Fibroblast of skin of abdomen (primary cell): ENCODE measurements around the gene BICD2.

Experiments
- DNase-seq: peaks from one replicate; pipeline ENCODE4 v3.0.0-alpha.2; 2013

Gene BICD2

GRCh38 chr9:92747459-92748232 lies 17.0 kb downstream of the BICD2 start:
- no peak for DNase-seq

DNA sequence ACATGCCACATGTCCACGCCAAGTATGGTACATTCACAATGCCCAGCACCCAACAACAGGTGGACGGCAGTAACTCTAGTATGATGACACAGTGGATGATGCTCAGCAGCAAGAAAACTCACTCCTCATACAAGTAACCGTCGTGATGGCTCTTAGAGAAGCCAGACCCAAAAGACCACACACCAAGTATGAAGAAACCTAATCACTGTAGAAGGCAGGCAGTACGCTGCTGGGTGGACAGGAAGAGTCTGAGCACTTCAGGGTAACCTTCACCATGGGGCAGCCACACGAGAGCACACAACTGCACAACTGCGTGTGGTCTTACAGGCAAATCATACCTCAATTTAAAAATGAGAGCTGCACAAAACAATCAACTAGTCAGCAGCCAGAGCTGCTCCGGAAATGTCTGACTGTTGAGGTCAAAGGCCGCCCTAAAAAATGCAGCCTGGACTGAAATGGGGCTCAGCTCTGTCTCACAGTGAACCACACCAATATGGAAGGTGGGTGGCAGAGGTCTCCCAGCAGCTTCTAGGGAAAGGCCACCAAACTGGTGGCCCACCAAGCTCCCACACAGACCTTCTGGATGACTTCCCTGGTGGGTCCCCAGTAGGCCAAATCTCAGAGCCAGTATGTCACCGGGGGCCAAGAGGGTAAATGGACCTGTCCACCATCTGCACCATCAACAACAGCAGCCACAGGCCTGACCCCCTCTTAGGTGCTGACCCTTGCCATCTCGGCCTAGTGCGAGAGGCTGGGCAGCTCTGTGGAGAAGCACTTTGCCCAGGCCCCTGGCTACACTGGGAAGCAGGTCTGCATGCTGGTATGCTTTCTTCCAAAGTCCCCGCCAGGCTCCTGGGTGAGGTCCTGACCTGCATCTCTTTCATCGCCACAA lies 17.8 kb downstream of the BICD2 start:
- DNase-seq, result peak; percentile 40

GRCh38 chr9:92745881-92746280 lies 18.8 kb downstream of the BICD2 start:
- no peak for DNase-seq

- no peak for DNase-seq
These were observed 19.3 kb downstream of the BICD2 start for GRCh38 chr9:92745331-92745730.

- DNase-seq, result no peak
These were observed 23.7 kb downstream of the BICD2 start for GRCh38 chr9:92740969-92741368.

- DNase-seq, result no peak
These were observed 24.1 kb downstream of the BICD2 start for GRCh38 chr9:92740446-92740961.

DNA sequence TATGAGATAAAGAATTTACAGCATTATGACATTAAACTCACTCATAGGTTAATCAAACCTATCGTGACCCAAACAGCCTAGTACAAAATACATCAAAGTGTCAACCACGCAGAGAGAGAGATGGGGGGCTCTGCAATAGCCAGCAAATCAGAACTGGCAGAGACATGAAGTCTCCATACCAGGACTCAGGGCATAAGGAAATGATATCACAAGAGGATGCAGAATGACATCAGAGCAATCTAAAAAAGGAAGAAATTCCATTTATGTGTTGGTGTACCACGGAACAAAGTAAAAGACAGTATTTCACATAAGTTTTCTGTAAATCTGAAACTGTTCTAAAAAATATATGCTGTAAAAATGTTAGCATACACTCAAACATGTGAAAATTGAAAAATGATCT lies 24.6 kb downstream of the BICD2 start:
- peak; percentile 19 for DNase-seq

GRCh38 chr9:92739346-92739970 lies 25.2 kb downstream of the BICD2 start:
- no peak for DNase-seq

DNA sequence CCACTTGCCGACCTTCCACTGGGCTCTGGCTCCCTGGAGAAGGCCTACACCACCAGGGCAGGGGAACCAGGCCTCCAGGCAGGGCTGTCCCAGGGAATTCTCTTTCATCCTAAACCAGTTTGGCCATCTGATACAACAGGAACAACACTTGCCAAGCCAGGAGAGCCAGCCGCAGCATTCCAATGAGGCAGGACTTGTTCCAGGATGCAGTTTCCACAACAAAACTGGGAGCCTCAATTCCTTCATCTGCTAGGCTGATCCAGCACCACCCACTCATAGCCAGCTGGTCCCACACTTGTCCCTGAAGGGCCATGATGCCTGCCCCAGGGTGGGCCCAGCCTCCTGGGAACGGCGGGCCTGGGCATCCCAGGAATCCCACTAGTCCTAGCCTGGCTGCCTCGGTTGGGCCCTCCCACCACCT lies 26.0 kb downstream of the BICD2 start:
- DNase-seq, result no peak

DNA sequence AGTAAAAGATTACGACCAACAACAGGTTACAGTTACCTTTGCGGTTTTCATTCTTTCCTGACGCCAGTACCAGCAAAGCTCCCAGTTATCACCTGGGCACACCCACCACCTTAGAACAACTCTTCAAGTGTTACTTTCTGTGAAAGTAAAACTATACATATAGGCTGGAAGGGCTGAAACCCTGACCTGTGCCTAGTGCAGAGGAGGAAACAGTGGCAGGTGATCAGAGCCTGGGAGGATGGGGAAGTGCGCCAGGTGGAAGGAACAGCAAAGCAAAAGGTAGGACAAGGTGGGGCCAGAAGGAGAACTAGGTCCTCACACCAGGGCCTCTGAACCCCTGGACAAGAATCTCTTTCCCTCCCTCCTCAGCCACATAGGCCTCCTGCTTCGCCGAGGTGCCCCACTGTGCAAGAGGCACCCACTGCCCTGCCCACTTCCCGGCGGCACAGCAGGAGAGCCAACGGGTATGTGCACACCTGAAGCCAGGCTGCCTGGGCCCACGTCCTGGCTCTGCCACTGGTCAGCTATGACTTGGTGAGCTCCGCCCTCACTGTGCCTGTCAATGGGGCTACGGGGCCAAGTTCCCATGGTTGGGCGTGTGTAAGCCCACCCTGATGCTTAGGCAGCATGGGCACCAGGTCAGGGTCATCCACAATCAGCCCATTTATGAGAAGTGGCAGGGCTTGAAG lies 26.9 kb downstream of the BICD2 start:
- DNase-seq, result no peak

DNA sequence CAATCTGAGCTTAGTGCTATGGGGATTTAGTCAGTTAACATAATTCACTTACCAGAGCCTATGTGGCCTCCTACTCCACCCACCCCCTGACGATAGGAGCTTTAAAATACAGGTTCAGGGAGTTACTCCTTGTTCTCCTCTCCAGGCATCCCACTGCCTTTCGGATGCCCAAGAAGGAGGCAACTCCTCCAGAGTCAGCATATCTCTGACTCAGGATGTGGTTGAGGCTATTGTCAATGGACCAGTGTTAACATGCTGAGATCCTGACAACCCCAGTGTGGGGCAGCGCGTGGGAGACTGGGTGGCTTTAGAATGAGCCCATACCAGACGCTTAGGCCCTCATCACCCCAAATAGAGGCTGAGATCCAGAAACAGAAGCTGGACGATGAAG lies 27.4 kb downstream of the BICD2 start:
- no peak for DNase-seq

DNA sequence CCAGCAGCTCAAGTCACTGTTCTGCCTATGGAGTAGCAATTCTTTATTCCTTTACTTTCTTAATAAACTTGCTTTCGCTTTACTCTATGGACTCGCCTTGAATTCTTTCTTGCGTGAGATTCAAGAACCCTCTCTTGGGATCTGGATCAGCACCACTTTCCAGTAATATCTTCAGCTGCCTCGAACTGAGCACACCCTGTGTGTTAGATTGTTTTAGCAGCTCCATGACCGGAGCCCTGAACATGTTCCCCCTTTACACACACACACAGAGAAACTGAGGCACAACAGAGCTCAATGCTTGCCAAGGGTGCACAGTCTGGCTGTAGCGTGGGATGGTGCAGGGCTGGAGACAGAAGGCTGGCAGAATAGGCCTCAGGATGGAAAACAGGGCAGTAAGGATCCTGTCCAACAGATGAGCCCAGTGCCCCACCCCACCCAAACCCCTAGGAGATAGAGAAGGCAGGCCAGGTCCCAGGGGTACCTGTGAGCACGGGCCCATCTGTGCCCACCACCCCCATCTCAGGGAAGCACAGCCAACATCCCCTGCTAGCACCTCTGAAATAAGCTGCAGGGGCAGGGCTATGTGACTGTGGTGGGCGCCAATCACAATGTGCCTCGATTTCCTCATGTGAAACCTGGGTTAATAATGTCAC lies 27.9 kb downstream of the BICD2 start:
- no peak for DNase-seq

- no peak for DNase-seq
These were observed 28.7 kb downstream of the BICD2 start for GRCh38 chr9:92735636-92736562.

- no peak for DNase-seq
These were observed 29.6 kb downstream of the BICD2 start for GRCh38 chr9:92734931-92735635.

GRCh38 chr9:92730897-92731296 lies 33.7 kb downstream of the BICD2 start:
- no peak for DNase-seq

DNA sequence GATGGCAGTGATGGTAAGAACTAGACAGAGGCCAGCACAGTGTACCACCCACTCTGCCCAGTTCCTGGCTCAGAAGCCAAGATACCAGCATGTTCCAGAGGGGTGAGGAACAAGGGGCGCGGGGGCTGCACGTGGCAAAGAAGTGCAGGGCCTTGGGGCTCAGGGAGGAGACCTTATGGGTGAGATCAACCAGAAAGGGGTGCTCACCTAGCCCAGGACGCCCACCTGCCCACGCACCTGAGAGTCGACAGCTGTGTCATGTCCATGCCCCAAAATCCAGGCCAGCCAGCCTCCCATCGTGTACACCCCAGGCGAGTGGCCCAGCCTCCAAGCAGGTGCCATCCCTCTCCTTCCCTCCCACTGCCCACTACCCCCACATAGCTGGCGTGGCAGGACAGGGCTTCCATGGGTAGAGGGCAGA lies 34.9 kb downstream of the BICD2 start:
- no peak for DNase-seq

DNA sequence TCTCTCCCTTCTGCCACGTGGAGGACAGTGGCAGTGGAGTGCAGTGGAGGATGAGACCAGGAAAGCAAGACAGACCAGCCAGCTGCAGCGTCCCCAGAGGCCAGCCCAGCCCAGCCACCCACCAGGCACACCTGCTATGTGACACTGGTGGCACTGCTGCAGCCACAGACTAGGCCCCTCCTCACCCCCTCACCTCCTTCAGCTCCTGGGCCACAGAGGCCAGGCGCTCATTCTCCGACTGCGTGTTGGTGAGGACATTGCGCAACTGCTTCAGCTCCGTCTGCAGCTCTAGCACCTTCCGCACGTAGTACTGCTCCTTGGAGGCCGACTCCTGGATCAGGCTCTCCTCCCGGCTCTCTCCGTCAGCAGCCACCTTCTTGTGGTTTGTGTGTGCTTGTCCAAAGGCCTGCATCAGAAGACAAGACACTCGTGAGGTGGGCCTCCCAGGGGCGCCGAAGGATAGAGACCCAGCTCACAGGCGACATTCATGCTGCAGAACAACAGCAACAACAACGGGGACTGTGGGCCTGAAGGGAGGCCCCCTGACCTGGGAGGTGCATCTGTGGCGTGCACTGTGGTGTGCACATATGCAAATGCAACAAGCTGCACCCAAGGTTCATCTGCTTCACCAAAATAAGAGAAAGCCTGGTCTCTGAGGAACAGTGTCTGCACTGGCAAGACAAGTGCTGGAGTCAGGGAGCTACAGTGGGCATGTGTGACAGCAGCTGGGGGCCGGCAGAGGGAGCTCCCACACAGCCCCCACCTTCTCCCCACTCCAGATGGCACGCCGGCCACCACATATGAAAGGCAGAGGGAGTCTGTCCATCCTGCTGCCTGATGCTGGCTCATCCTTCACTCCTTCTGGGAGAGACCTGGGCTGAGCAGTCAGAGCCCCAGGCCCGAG lies 35.5 kb downstream of the BICD2 start:
- DNase-seq, result peak; percentile 32

DNA sequence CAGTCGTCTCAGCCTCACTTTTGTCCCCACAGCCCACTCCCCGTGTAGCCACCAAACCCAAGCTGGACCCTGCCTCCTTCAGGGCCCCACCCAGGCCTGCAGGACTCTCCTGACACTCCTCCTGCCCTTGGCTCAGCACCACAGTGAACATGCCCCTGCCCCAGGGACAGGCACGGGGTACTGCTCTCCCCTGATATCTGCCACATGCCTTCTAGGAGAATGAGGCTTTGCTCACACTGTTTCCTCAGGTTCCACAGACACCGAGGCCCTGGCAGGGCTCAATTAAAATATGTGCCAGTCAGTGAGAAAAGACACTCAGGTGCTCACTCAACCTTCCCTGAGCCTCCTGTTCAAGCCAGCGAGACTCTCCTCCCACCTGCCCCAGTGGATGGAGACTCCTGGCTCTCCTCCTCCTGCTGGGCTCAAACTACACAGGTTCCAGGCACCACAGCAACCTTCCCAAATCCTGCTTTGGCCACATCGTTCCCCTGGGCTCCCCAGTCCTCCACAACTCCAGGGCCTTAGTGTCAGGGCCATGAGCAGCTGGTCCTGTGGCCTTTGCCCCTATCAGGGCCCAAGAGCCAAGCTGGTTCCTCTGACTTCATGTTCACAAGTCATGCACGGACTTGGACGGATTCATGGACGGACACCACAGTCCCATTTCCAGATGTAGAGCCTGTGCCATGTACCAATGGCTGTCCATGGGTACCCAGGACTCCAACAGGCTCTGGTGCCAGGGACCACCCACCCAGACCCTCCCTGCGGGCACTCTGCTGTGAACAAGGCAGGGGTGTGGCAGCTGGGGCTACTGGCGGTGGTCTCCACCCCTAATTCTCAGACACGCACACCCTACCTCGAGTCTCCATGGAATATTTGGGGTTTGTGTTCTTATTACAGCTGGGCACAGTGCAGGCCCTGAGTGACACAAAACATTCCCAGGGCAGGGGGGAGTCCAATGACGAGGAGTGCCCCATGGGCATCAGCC lies 36.6 kb downstream of the BICD2 start:
- DNase-seq, result no peak
